AG10803 (cell line): Measurements from ENCODE around the gene SPTLC2.
A peak's percentile ranks its signal among the peaks of the same experiment; 100 is the strongest.

ENCODE experiments used
- DNase-seq: peaks from one replicate; pipeline ENCODE4 v3.0.0; 2010; ENCODE audit warnings: low read depth
- H3K4me3 ChIP-seq: 2 replicates; pipeline ENCODE4 v1.5.1; 2011; ENCODE audit warnings: mild to moderate bottlenecking, low read length, control low read depth
- TF ChIP-seq, protein P1 (sequence below): conservative IDR thresholded peaks from 2 replicates; pipeline ENCODE4 v1.5.1; 2011; ENCODE audit warnings: mild to moderate bottlenecking, low read length, control low read depth, inconsistent platforms

The SPTLC2 gene

DNA sequence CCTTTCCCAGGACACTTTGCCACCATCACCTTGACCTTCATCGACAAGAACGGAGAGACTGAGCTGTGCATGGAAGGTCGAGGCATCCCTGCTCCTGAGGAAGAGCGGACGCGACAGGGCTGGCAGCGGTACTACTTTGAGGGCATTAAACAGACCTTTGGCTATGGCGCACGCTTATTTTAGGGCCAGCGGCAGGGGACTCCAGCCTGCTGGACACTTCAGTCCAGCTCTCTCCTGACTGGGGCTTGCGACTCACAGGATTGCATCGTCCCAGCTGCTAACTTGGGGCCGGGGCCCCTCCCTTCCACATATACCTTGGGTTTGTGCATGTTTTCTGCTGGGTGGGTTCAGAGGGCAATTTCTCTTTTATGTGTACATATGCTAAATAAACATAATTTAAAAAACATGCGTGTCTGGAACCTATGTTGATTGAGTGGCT, 147.4 kb downstream of the SPTLC2 start:
- TF ChIP-seq, protein P1, sequence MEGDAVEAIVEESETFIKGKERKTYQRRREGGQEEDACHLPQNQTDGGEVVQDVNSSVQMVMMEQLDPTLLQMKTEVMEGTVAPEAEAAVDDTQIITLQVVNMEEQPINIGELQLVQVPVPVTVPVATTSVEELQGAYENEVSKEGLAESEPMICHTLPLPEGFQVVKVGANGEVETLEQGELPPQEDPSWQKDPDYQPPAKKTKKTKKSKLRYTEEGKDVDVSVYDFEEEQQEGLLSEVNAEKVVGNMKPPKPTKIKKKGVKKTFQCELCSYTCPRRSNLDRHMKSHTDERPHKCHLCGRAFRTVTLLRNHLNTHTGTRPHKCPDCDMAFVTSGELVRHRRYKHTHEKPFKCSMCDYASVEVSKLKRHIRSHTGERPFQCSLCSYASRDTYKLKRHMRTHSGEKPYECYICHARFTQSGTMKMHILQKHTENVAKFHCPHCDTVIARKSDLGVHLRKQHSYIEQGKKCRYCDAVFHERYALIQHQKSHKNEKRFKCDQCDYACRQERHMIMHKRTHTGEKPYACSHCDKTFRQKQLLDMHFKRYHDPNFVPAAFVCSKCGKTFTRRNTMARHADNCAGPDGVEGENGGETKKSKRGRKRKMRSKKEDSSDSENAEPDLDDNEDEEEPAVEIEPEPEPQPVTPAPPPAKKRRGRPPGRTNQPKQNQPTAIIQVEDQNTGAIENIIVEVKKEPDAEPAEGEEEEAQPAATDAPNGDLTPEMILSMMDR: no peak
- H3K4me3 ChIP-seq: no peak overlapping the region
- DNase-seq: no peak

DNA sequence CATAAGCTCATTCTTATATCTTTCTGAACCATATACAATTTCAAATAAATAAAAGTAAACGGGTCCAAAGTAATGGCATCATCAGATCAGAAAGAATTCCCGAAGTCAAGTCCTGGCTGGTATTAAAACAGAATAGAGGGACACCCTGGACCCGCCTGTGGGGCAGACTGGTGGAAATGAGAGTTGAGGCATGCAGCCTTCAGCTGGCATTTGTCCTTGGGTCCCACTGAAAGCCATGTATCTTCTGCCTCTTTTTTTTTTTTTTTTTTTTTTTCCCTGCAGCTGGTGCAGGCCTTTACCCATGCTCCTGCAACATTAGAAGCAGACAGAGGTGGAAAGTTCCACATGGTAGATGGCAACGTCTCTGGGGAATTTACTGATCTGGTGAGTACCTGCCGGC, 148.6 kb downstream of the SPTLC2 start:
- no peak for DNase-seq
- no peak overlapping the region for H3K4me3 ChIP-seq
- TF ChIP-seq, protein P1: no peak

DNA sequence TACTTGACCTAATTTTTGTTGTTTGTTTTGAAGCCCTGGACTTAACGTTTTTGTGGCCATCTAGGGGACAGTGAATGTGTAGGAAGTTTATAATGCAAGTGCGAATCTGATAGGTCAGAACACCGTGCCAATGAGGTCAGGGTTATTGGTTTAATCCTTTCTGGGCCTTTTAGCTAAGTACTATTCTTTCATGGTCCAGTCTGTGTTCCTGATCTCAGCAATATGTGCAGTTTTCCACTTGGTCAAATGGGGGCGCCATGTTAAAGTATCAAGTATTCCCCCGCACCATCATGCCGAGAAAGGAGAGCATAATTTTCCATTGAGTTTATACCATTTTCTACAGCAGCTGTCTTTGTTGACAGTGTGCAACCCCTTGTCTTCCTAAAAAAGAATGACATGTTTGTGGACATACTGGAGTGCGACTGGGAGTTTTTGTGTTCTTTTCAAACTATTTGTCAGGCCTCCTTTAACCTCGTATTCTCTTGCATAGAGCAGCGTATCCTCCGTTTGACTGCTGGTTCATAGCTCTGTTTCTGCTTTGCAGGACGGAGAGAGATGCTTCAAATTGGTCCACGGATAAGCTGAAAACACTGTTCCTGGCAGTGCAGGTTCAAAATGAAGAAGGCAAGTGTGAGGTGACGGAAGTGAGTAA, 157.2 kb downstream of the SPTLC2 start:
- peak overlapping the region; percentile 90 for H3K4me3 ChIP-seq
- TF ChIP-seq, protein P1: peak; percentile 77
- DNase-seq: peak; percentile 72

DNA sequence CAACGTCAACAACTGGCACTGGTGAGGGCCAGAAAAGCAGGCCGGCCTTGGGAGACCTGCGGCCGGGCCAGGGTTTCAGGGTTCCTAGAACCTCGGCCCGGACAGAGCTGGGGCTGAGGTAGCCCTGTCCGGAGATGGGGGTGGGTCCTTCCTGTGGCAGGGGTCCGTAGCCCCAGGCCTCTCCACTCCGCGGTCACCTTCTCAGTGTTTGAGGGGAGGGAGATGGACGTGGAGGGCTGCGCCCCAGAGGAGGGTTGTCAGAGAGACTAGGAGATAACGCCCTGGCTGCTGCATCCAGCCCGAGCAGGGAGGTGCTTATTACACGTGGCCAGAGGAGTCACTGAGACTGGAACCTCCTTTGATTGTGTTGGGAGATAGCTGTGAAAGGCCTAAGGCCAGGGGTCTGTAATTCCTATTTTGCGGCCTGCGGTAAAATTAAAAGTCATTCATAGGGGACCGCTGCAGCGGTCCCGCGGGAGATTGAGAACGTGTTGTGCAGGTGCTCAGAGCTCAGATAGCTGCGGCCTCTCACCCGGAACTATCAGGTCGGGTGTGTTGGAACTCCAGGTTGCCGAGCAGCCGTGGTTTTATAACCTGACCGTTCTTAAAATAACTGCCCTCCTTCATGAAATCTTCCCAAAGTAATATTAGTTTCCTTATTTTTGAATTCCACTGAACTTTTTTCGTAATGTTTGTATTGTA, 158.0 kb downstream of the SPTLC2 start:
- H3K4me3 ChIP-seq: peak overlapping the region; percentile 90
- TF ChIP-seq, protein P1: no peak
- DNase-seq: no peak

DNA sequence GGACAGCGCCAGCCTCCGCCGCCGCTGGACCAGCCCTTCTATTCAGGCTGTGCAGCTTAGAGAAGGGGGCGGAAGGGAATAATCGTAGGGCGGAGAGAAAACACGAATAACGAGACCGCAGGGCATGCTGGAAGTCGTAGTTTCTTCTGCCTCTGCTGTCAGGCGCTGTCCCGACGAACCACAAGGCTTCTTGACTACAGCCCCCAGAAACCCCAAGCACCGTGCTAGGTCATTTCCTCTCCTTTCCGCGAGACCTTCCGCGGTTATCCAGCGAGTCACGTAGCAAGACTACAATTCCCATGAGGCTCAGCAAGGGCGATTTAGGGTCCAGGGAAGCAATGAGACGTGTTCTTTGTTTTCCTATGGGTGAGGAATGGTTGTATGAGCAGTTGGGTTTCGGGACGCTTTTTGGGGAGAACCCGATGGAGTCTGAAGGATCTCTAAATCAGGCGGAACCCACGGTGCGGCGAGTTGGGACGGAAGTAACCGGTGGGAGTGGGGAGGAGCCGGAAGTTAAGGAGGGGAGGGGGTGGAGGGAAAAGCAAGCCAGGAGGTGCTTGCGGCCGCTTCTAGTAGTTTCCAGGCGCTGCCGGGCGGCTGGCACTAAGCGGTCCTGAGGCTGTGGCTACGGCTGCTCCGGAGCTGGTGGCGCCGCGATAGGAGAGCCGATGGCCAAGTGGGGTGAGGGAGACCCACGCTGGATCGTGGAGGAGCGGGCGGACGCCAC, 158.8 kb downstream of the SPTLC2 start, which contains the start of the genes AHSA1 and VIPAS39:
Gene AHSA1 (plus strand): TSS at position 572 of the 727 bp plus-strand sequence. CDS start 97 bp downstream, at position 669.
Gene VIPAS39 (minus strand): TSS at position 80 of the 727 bp plus-strand sequence. CDS start 3,499 bp downstream, outside the sequence.
- TF ChIP-seq, protein P1: no peak
- peak within 1 kb of the TSS; percentile 90 for H3K4me3 ChIP-seq
- DNase-seq: peak; percentile 99

DNA sequence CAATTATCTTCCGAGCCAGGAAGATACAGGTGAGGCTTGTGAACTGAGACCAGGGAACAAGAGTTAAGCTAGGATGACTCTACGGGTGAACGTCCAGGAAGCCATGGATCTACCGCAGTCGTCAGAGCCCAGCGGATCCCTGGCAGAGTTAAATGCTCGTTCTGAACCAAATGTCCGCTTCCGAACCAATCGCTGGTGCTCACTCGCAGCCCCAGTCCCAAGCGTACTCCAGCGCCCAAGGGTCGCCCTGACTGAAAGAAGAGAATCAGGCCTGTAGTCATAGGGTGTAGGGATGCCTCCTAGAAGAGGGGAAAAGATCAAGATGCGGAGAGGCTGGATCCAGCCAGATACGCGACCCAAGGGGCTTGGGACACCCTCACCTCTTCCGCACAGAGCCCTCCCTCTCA, 159.3 kb downstream of the SPTLC2 start:
- H3K4me3 ChIP-seq: peak overlapping the region; percentile 90
- TF ChIP-seq, protein P1: no peak; the same call in 1 of the 2 replicates
- peak; percentile 29 for DNase-seq
